Measurements from ENCODE around the gene BICRA. TPM values are rescaled to one million over a fixed set of nuclear protein-coding genes. Genes with fewer than 3 reads are reported as not detected.

Gene BICRA
- polyA plus RNA-seq, 1 donor (not counting 4 experiments of a cell fraction or from before 2014, with no cell fraction given): 0.42 TPM

DNA sequence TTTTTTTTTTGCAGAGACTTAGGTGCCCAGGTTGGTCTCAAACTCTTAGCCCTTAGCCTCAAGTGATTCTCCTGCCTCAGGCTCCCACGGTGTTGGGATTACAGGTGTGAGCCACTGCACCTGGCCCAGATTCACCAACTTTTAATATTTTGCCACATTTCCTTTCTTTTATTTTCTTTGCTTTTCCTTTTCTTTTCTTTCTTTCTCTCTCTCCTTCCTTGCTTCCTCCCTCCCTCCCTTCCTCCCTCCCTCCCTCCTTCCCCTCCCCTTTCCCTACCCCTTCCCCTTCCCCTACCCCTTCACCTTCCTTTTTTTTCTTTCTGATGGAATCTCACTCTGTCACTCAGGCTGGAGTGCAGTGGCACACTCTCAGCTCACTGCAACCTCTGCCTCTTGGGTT lies 35.3 kb downstream of the BICRA start:
- no peak overlapping the region for H3K9ac ChIP-seq (ENCODE audit: control insufficient read depth, extremely low read depth, insufficient read depth, low read length)
- H3K4me3 ChIP-seq (ENCODE audit: control insufficient read depth in 2 of 3, extremely low read depth in 1 of 3, insufficient read depth in 2 of 3, low read depth in 1 of 3, low read length in 3 of 3): no peak overlapping the region
- H3K27ac ChIP-seq (ENCODE audit: control insufficient read depth, insufficient read depth, low read length): no peak overlapping the region
- H3K79me2 ChIP-seq (ENCODE audit: control insufficient read depth, insufficient read depth, low read length): peaks cover 41% of the 10 kb centered on the region
- peaks cover 5% of the 10 kb centered on the region for H4K20me1 ChIP-seq (ENCODE audit: control insufficient read depth, extremely low read depth, insufficient read depth, low read length)
- no peaks in the 10 kb centered on the region for H3K9me3 ChIP-seq (ENCODE audit: control insufficient read depth, low read depth, low read length)
- H2AFZ ChIP-seq (ENCODE audit: control insufficient read depth, low read length): no peak overlapping the region
- DNase-seq (ENCODE audit: low read depth, low spot score) (no peak), FAIRE-seq (no peak)
- TF ChIP-seq, protein P1, sequence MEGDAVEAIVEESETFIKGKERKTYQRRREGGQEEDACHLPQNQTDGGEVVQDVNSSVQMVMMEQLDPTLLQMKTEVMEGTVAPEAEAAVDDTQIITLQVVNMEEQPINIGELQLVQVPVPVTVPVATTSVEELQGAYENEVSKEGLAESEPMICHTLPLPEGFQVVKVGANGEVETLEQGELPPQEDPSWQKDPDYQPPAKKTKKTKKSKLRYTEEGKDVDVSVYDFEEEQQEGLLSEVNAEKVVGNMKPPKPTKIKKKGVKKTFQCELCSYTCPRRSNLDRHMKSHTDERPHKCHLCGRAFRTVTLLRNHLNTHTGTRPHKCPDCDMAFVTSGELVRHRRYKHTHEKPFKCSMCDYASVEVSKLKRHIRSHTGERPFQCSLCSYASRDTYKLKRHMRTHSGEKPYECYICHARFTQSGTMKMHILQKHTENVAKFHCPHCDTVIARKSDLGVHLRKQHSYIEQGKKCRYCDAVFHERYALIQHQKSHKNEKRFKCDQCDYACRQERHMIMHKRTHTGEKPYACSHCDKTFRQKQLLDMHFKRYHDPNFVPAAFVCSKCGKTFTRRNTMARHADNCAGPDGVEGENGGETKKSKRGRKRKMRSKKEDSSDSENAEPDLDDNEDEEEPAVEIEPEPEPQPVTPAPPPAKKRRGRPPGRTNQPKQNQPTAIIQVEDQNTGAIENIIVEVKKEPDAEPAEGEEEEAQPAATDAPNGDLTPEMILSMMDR (optimal IDR thresholded peaks at IDR 0.05 in 1 of 3, IDR thresholded peaks at IDR 0.05 in 1 of 3, conservative IDR thresholded peaks at IDR 0.05 in 1 of 3; ENCODE audit: extremely low read depth in 1 of 3, insufficient read depth in 2 of 3, low read length in 3 of 3): no peak
- TF ChIP-seq EZH2 (IDR thresholded peaks at IDR 0.05; ENCODE audit: low read length): no peak
- dilution Hi-C loops (cut with MboI; ENCODE audit: extremely low pct_ligation_motif_present, low sequenced_read_pairs): no loop called here
- no peaks in the 10 kb centered on the region for H3K27me3 ChIP-seq (ENCODE audit: control insufficient read depth, extremely low read depth, insufficient read depth, low read length)
- H3K4me2 ChIP-seq (ENCODE audit: control insufficient read depth, extremely low read depth, insufficient read depth, low read depth, low read length): no peak overlapping the region
- peaks cover 3% of the 10 kb centered on the region for H3K9me1 ChIP-seq (ENCODE audit: control insufficient read depth, extremely low read depth, insufficient read depth, low read length)
- H3K4me1 ChIP-seq (ENCODE audit: control insufficient read depth, extremely low read depth, insufficient read depth, low read length): peaks cover 34% of the 10 kb centered on the region
- H3K36me3 ChIP-seq (ENCODE audit: control insufficient read depth in 2 of 2, extremely low read depth in 1 of 2, insufficient read depth in 2 of 2, low read length in 2 of 2): peaks cover 4 to 6% of the 10 kb centered on the region in 2 experiments

DNA sequence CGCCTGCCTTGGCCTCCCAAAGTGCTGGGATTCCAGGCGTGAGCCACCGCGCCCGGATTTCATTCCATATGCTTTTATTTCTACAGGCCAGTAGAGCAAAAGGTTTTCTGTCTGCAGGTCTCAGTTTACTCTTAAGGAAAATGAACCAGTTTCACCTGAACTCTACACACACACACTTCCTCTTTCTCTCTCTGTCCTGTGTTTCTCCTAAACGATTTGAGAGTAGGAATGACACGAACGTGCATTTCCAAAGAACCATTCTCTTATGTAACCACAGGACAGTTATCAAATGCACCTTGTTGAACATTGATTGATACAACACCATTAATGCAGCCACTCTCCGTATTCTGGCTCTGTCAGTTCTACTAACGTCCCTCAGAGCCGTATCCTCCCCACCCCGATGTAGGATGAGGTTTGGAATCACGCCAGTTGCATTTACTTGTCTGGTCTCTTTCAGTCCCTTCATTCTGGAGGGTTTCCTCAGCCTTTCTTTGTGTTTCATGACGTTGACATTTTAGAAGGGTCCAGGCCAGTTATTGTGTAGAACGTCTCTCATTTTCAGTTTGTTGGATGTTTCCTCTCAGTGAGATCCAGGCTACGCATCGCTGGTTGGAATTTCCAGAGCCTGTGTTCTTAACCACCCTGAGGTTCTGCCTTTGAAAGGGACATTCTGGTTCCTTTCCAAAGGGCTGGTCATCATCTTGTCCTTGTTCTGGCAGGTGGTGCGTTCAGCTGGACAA lies 36.0 kb downstream of the BICRA start:
- TF ChIP-seq, protein P1 (optimal IDR thresholded peaks at IDR 0.05 in 1 of 3, IDR thresholded peaks at IDR 0.05 in 1 of 3, conservative IDR thresholded peaks at IDR 0.05 in 1 of 3; ENCODE audit: extremely low read depth in 1 of 3, insufficient read depth in 2 of 3, low read length in 3 of 3): no peak
- TF ChIP-seq EZH2 (IDR thresholded peaks at IDR 0.05; ENCODE audit: low read length): no peak
- peaks cover 4 to 6% of the 10 kb centered on the region in 2 experiments for H3K36me3 ChIP-seq (ENCODE audit: control insufficient read depth in 2 of 2, extremely low read depth in 1 of 2, insufficient read depth in 2 of 2, low read length in 2 of 2)
- peaks cover 34% of the 10 kb centered on the region for H3K4me1 ChIP-seq (ENCODE audit: control insufficient read depth, extremely low read depth, insufficient read depth, low read length)
- dilution Hi-C loops (cut with MboI; ENCODE audit: extremely low pct_ligation_motif_present, low sequenced_read_pairs): no loop called here
- H3K27ac ChIP-seq (ENCODE audit: control insufficient read depth, insufficient read depth, low read length): peak overlapping the region; percentile 4
- H3K4me3 ChIP-seq (ENCODE audit: control insufficient read depth in 2 of 3, extremely low read depth in 1 of 3, insufficient read depth in 2 of 3, low read depth in 1 of 3, low read length in 3 of 3): no peak overlapping the region
- peaks cover 5% of the 10 kb centered on the region for H4K20me1 ChIP-seq (ENCODE audit: control insufficient read depth, extremely low read depth, insufficient read depth, low read length)
- H3K27me3 ChIP-seq (ENCODE audit: control insufficient read depth, extremely low read depth, insufficient read depth, low read length): no peaks in the 10 kb centered on the region
- H3K9ac ChIP-seq (ENCODE audit: control insufficient read depth, extremely low read depth, insufficient read depth, low read length): no peak overlapping the region
- H3K4me2 ChIP-seq (ENCODE audit: control insufficient read depth, extremely low read depth, insufficient read depth, low read depth, low read length): peak overlapping the region; percentile 49
- DNase-seq (ENCODE audit: low read depth, low spot score) (no peak), FAIRE-seq (no peak)
- H3K79me2 ChIP-seq (ENCODE audit: control insufficient read depth, insufficient read depth, low read length): peaks cover 48% of the 10 kb centered on the region
- H2AFZ ChIP-seq (ENCODE audit: control insufficient read depth, low read length): no peak overlapping the region
- peaks cover 3% of the 10 kb centered on the region for H3K9me1 ChIP-seq (ENCODE audit: control insufficient read depth, extremely low read depth, insufficient read depth, low read length)
- no peaks in the 10 kb centered on the region for H3K9me3 ChIP-seq (ENCODE audit: control insufficient read depth, low read depth, low read length)

Measured in keratinocyte (primary cell).